GM23248 (cell line): ENCODE data around the gene PDCD4. TPM values are rescaled to one million over a fixed set of nuclear protein-coding genes. Genes with fewer than 3 reads are reported as not detected.

Experiments used
- DNase-seq: peaks from one replicate; pipeline ENCODE4 v3.0.0-alpha.2; 2015
- H2AFZ ChIP-seq: fragments of 200-600 bp; sonication (generic); 2 replicates; pipeline ENCODE4 v1.6.1; 2016; ENCODE audit warnings: antibody characterized with exemption
- H3F3A ChIP-seq: fragments of 200-600 bp; sonication (generic); 2 replicates; pipeline ENCODE4 v1.6.1; 2016; ENCODE audit warnings: mild to moderate bottlenecking, antibody characterized with exemption, mixed run types; ENCODE audit not compliant: insufficient read depth
- H3K27ac ChIP-seq: fragments of 200-600 bp; sonication (generic); 2 replicates; pipeline ENCODE4 v1.5.1; 2016; ENCODE audit warnings: mild to moderate bottlenecking
- H3K27me3 ChIP-seq: fragments of 200-600 bp; sonication (generic); replicated peaks from 2 replicates; pipeline ENCODE4 v1.6.1; 2016; ENCODE audit warnings: mild to moderate bottlenecking; ENCODE audit not compliant: insufficient read depth
- H3K36me3 ChIP-seq: fragments of 200-600 bp; sonication (generic); 2 replicates; pipeline ENCODE4 v1.6.1; 2016; ENCODE audit warnings: low read depth, mild to moderate bottlenecking
- H3K4me1 ChIP-seq: fragments of 200-600 bp; sonication (generic); 2 replicates; pipeline ENCODE4 v1.6.1; 2016; ENCODE audit warnings: mild to moderate bottlenecking; ENCODE audit not compliant: insufficient read depth
- H3K4me2 ChIP-seq: fragments of 200-600 bp; sonication (generic); one replicate; pipeline ENCODE4 v1.6.1; 2016; ENCODE audit warnings: mild to moderate bottlenecking; ENCODE audit not compliant: unreplicated experiment
- H3K4me3 ChIP-seq: fragments of 200-600 bp; sonication (generic); 2 replicates; pipeline ENCODE4 v1.5.1; 2016; ENCODE audit warnings: mild to moderate bottlenecking
- H3K79me2 ChIP-seq: fragments of 200-600 bp; sonication (generic); 2 replicates; pipeline ENCODE4 v1.6.1; 2016; ENCODE audit warnings: mild to moderate bottlenecking; ENCODE audit not compliant: insufficient read depth
- H3K9ac ChIP-seq: fragments of 200-600 bp; sonication (generic); 2 replicates; pipeline ENCODE4 v1.6.1; 2016; ENCODE audit warnings: mild to moderate bottlenecking
- H3K9me2 ChIP-seq: fragments of 200-600 bp; sonication (generic); 2 replicates; pipeline ENCODE4 v1.6.1; 2016; ENCODE audit warnings: mixed run types, mild to moderate bottlenecking, moderate library complexity; ENCODE audit not compliant: insufficient read depth
- H3K9me3 ChIP-seq: fragments of 200-600 bp; sonication (generic); one replicate; pipeline ENCODE4 v1.6.1; 2017; ENCODE audit warnings: low read depth
- H4K20me1 ChIP-seq: fragments of 200-600 bp; sonication (generic); 2 replicates; pipeline ENCODE4 v1.6.0; 2016; ENCODE audit not compliant: insufficient read depth
- EZH2 ChIP-seq: fragments of 200-600 bp; sonication (generic); IDR thresholded peaks from 2 replicates; pipeline ENCODE4 v1.6.1; 2018; ENCODE audit warnings: antibody characterized with exemption, mild to moderate bottlenecking; ENCODE audit not compliant: insufficient read depth, poor library complexity, severe bottlenecking
- EZH2phosphoT487 ChIP-seq: fragments of 200-600 bp; sonication (generic); IDR thresholded peaks from 2 replicates; pipeline ENCODE4 v1.6.1; 2018; ENCODE audit warnings: antibody characterized with exemption, moderate library complexity, mild to moderate bottlenecking, low read depth; ENCODE audit not compliant: insufficient read depth
- WGBS, 2 experiments: methylation state at CpG; one replicate each; pipeline ENCODE4 v1.1.6; 2015 to 2017; ENCODE audit warnings: low lambda C conversion rate in 2 of 2, low coverage in 1 of 2; ENCODE audit errors: missing lambda C conversion rate in 2 of 2; 5-methylcytosine and 5-hydroxymethylcytosine counted together
- in situ Hi-C: fragments of 300-500 bp; cut with MboI; formaldehyde crosslinking; loops from 2 replicates; pipeline ENCODE4 v1.15.0; 2020
- polyA plus RNA-seq: library from polyadenylated mRNA; unstranded; fragments of >200 nt; fragmentation: Nextera tagmentation; extraction: Ambion mirVana; gene quantifications from 2 replicates; pipeline ENCODE4 v1.2.1, GENCODE V29; 2016
- total RNA-seq: library from RNA; depleted of rRNA; stranded (reverse); fragments of >200 nt; shearing (Covaris generic); gene quantifications from 2 replicates; pipeline ENCODE4 v1.2.3, GENCODE V29; 2014

The PDCD4 gene
- total and polyA plus RNA-seq, 2 experiments from 2014 or later, result 49.9 to 175 TPM

- Histone ChIP-seq H3K9me2 (no peaks in the 10 kb centered on the region), H3K4me2 (no peak overlapping the region), H3K27me3 (no peaks in the 10 kb centered on the region), H2AFZ (no peak overlapping the region), H3K27ac (no peak overlapping the region), H3K4me3 (no peak overlapping the region), H3K79me2 (no peaks in the 10 kb centered on the region), H3K36me3 (no peaks in the 10 kb centered on the region), H4K20me1 (no peaks in the 10 kb centered on the region), H3K4me1 (peaks cover 27% of the 10 kb centered on the region), H3K9me3 (no peaks in the 10 kb centered on the region), H3K9ac (no peak overlapping the region), H3F3A (peaks cover 15% of the 10 kb centered on the region; the same call in 1 of the 2 replicates)
- no peak for DNase-seq
- in situ Hi-C loops, result no loop called here
- TF ChIP-seq EZH2 (no peak), EZH2phosphoT487 (no peak)
- 72 to 74% methylated on average over 7 of the region's 7 CpGs for WGBS, 2 experiments
Measured at GRCh38 chr10:110860576-110861241, 11.0 kb upstream of the PDCD4 start.

GRCh38 chr10:110861476-110861875, 10.3 kb upstream of the PDCD4 start:
- H3K36me3 ChIP-seq, result no peaks in the 10 kb centered on the region
- H4K20me1 ChIP-seq, result no peaks in the 10 kb centered on the region
- WGBS, 2 experiments, result 91% methylated on average over 2 of the region's 2 CpGs
- no peaks in the 10 kb centered on the region for H3K9me2 ChIP-seq
- DNase-seq, result no peak
- H3K79me2 ChIP-seq, result no peaks in the 10 kb centered on the region
- in situ Hi-C loops, result no loop called here
- no peak for TF ChIP-seq EZH2
- TF ChIP-seq EZH2phosphoT487, result no peak
- no peak overlapping the region for H2AFZ ChIP-seq
- peaks cover 15% of the 10 kb centered on the region; the same call in 1 of the 2 replicates for H3F3A ChIP-seq
- H3K9me3 ChIP-seq, result no peaks in the 10 kb centered on the region
- no peak overlapping the region for H3K4me2 ChIP-seq
- H3K4me1 ChIP-seq, result peaks cover 34% of the 10 kb centered on the region
- H3K27ac ChIP-seq, result no peak overlapping the region
- no peaks in the 10 kb centered on the region for H3K27me3 ChIP-seq
- H3K9ac ChIP-seq, result no peak overlapping the region
- no peak overlapping the region for H3K4me3 ChIP-seq

- H3K4me2 ChIP-seq, result no peak overlapping the region
- 72 to 77% methylated on average over 6 of the region's 6 CpGs for WGBS, 2 experiments
Measured at GRCh38 chr10:110861930-110862649, 9.6 kb upstream of the PDCD4 start.

GRCh38 chr10:110862961-110863360, 8.8 kb upstream of the PDCD4 start:
- DNase-seq, result no peak
- Histone ChIP-seq H3K4me2 (no peak overlapping the region), H3K9me3 (no peaks in the 10 kb centered on the region), H3K9ac (no peak overlapping the region), H3K4me3 (no peak overlapping the region), H3K79me2 (no peaks in the 10 kb centered on the region), H2AFZ (no peak overlapping the region), H3K36me3 (no peaks in the 10 kb centered on the region), H3K9me2 (no peaks in the 10 kb centered on the region), H3K27ac (no peak overlapping the region), H3K4me1 (peaks cover 38% of the 10 kb centered on the region), H4K20me1 (no peaks in the 10 kb centered on the region), H3K27me3 (no peaks in the 10 kb centered on the region), H3F3A (peaks cover 20% of the 10 kb centered on the region; the same call in 1 of the 2 replicates)
- WGBS, 2 experiments, result 33 to 45% methylated on average over 6 of the region's 6 CpGs
- in situ Hi-C loops, result no loop called here
- TF ChIP-seq EZH2, result no peak
- TF ChIP-seq EZH2phosphoT487, result no peak

More at GRCh38 chr10:110861930-110862649, 9.6 kb upstream of the PDCD4 start:
- H3K4me3 ChIP-seq, result no peak overlapping the region
- H3K27ac ChIP-seq, result no peak overlapping the region
- no peak overlapping the region for H3K9ac ChIP-seq
- H3K9me3 ChIP-seq, result no peaks in the 10 kb centered on the region
- no peaks in the 10 kb centered on the region for H3K27me3 ChIP-seq
- TF ChIP-seq EZH2phosphoT487 (no peak), EZH2 (no peak)
- H2AFZ ChIP-seq, result no peak overlapping the region
- H3K9me2 ChIP-seq, result no peaks in the 10 kb centered on the region
- peaks cover 15% of the 10 kb centered on the region; the same call in 1 of the 2 replicates for H3F3A ChIP-seq
- H4K20me1 ChIP-seq, result no peaks in the 10 kb centered on the region
- no peaks in the 10 kb centered on the region for H3K36me3 ChIP-seq
- H3K4me1 ChIP-seq, result peaks cover 34% of the 10 kb centered on the region
- DNase-seq, result peak; percentile 32
- H3K79me2 ChIP-seq, result no peaks in the 10 kb centered on the region
- in situ Hi-C loops, result no loop called here

GRCh38 chr10:110863361-110863760, 8.4 kb upstream of the PDCD4 start:
- peaks cover 24% of the 10 kb centered on the region; the same call in 1 of the 2 replicates for H3F3A ChIP-seq
- peaks cover 42% of the 10 kb centered on the region for H3K4me1 ChIP-seq
- H3K4me2 ChIP-seq, result no peak overlapping the region
- in situ Hi-C loops, result no loop called here
- H3K36me3 ChIP-seq, result no peaks in the 10 kb centered on the region
- no peak overlapping the region for H3K27ac ChIP-seq
- H3K27me3 ChIP-seq, result no peaks in the 10 kb centered on the region
- peak; percentile 23 for DNase-seq
- H3K4me3 ChIP-seq, result no peak overlapping the region
- H3K9ac ChIP-seq, result no peak overlapping the region
- no peaks in the 10 kb centered on the region for H3K9me3 ChIP-seq
- H3K9me2 ChIP-seq, result no peaks in the 10 kb centered on the region
- no peaks in the 10 kb centered on the region for H4K20me1 ChIP-seq
- no peak for TF ChIP-seq EZH2
- no peak overlapping the region for H2AFZ ChIP-seq
- no peaks in the 10 kb centered on the region for H3K79me2 ChIP-seq
